ENCODE measurements around the gene EFNA3. TPM values are rescaled to one million over a fixed set of nuclear protein-coding genes. Genes with fewer than 3 reads are reported as not detected.

Gene EFNA3
- polyA plus RNA-seq, 4 donors, result 2.0 to 7.0 (median 5.4) TPM

- FAIRE-seq (no peak), DNase-seq (no peak)
- Histone ChIP-seq H3K27me3 (ENCODE audit: control insufficient read depth in 3 of 3, insufficient read depth in 3 of 3, low read length in 3 of 3) (peaks cover 0 to 4% (median 0%) of the 10 kb centered on the region in 3 donors), H3K27ac (ENCODE audit: low read depth in 1 of 3, low read length in 2 of 3) (peak overlapping the region in 1 of 3 donors; percentile 12), H3K9me3 (ENCODE audit: control insufficient read depth in 2 of 2, insufficient read depth in 1 of 2, low read depth in 1 of 2, low read length in 1 of 2) (no peaks in the 10 kb centered on the region), H3K4me3 (ENCODE audit: low read depth in 1 of 3, low read length in 3 of 3) (peak overlapping the region in 2 of 3 donors; percentile 10 to 88), H3K36me3 (ENCODE audit: control insufficient read depth in 3 of 3, insufficient read depth in 2 of 3, low read depth in 1 of 3, low read length in 3 of 3) (peaks cover 2 to 49% (median 2%) of the 10 kb centered on the region in 3 donors), H3K4me1 (ENCODE audit: control insufficient read depth in 3 of 3, insufficient read depth in 2 of 3, low read depth in 1 of 3, low read length in 2 of 3) (peaks cover 6 to 52% (median 7%) of the 10 kb centered on the region in 3 donors)
- WGBS, 3 donors, result 11 to 32% (median 31%) methylated on average over 17 to 29 of the region's 29 CpGs
Measured at GRCh38 chr1:155062151-155062686, 16.4 kb upstream of the EFNA3 start.

GRCh38 chr1:155062702-155063411 is 15.8 kb upstream of the EFNA3 start:
- WGBS, 3 donors, result 4 to 7% (median 6%) methylated on average over 40 to 46 of the region's 46 CpGs
- DNase-seq, result peak; percentile 79 to 89
- Histone ChIP-seq H3K36me3 (ENCODE audit: control insufficient read depth in 3 of 3, insufficient read depth in 2 of 3, low read depth in 1 of 3, low read length in 3 of 3) (peaks cover 0 to 48% (median 2%) of the 10 kb centered on the region in 3 donors), H3K4me1 (ENCODE audit: control insufficient read depth in 3 of 3, insufficient read depth in 2 of 3, low read depth in 1 of 3, low read length in 2 of 3) (peaks cover 6 to 56% (median 7%) of the 10 kb centered on the region in 3 donors), H3K27me3 (ENCODE audit: control insufficient read depth in 3 of 3, insufficient read depth in 3 of 3, low read length in 3 of 3) (peaks cover 0 to 4% (median 0%) of the 10 kb centered on the region in 3 donors), H3K27ac (ENCODE audit: low read depth in 1 of 3, low read length in 2 of 3) (peak overlapping the region; percentile 49 to 96 (median 77)), H3K4me3 (ENCODE audit: low read depth in 1 of 3, low read length in 3 of 3) (peak overlapping the region in 2 of 3 donors; percentile 78 to 88), H3K9me3 (ENCODE audit: control insufficient read depth in 2 of 2, insufficient read depth in 1 of 2, low read depth in 1 of 2, low read length in 1 of 2) (no peaks in the 10 kb centered on the region)
- FAIRE-seq, result no peak

- peaks cover 0 to 4% (median 0%) of the 10 kb centered on the region in 3 donors for H3K27me3 ChIP-seq (ENCODE audit: control insufficient read depth in 3 of 3, insufficient read depth in 3 of 3, low read length in 3 of 3)
- peak within 1 kb of the TSS; percentile 78 to 88 (median 84) for H3K4me3 ChIP-seq (ENCODE audit: low read depth in 1 of 3, low read length in 3 of 3)
- DNase-seq, result peak; percentile 95 to 96
- peaks cover 0 to 48% (median 2%) of the 10 kb centered on the region in 3 donors for H3K36me3 ChIP-seq (ENCODE audit: control insufficient read depth in 3 of 3, insufficient read depth in 2 of 3, low read depth in 1 of 3, low read length in 3 of 3)
- WGBS, 3 donors, result 0 to 1% (median 1%) methylated on average over 39 to 57 of the region's 57 CpGs
- H3K9me3 ChIP-seq (ENCODE audit: control insufficient read depth in 2 of 2, insufficient read depth in 1 of 2, low read depth in 1 of 2, low read length in 1 of 2), result no peaks in the 10 kb centered on the region
- FAIRE-seq, result no peak
- H3K4me1 ChIP-seq (ENCODE audit: control insufficient read depth in 3 of 3, insufficient read depth in 2 of 3, low read depth in 1 of 3, low read length in 2 of 3), result peaks cover 6 to 63% (median 7%) of the 10 kb centered on the region in 3 donors
- peak within 1 kb of the TSS; percentile 86 to 96 (median 92) for H3K27ac ChIP-seq (ENCODE audit: low read depth in 1 of 3, low read length in 2 of 3)
Measured at GRCh38 chr1:155063550-155064110, 15.0 kb upstream of the EFNA3 start, which contains the start of gene EFNA4. TSS of gene EFNA4 (plus strand) at chr1:155063740. CDS start at chr1:155063824, 84 bp downstream.

GRCh38 chr1:155064111-155064831 is 14.4 kb upstream of the EFNA3 start:
- H3K27me3 ChIP-seq (ENCODE audit: control insufficient read depth in 3 of 3, insufficient read depth in 3 of 3, low read length in 3 of 3), result peaks cover 0 to 4% (median 0%) of the 10 kb centered on the region in 3 donors
- peaks cover 6 to 69% (median 7%) of the 10 kb centered on the region in 3 donors for H3K4me1 ChIP-seq (ENCODE audit: control insufficient read depth in 3 of 3, insufficient read depth in 2 of 3, low read depth in 1 of 3, low read length in 2 of 3)
- peak overlapping the region; percentile 78 to 88 (median 84) for H3K4me3 ChIP-seq (ENCODE audit: low read depth in 1 of 3, low read length in 3 of 3)
- peak overlapping the region in 2 of 3 donors; percentile 45 to 96 for H3K27ac ChIP-seq (ENCODE audit: low read depth in 1 of 3, low read length in 2 of 3)
- no peak for FAIRE-seq
- peaks cover 0 to 51% (median 0%) of the 10 kb centered on the region in 3 donors for H3K36me3 ChIP-seq (ENCODE audit: control insufficient read depth in 3 of 3, insufficient read depth in 2 of 3, low read depth in 1 of 3, low read length in 3 of 3)
- WGBS, 3 donors, result 3 to 8% (median 4%) methylated on average over 9 to 14 of the region's 14 CpGs
- peak; percentile 29 to 69 for DNase-seq
- H3K9me3 ChIP-seq (ENCODE audit: control insufficient read depth in 2 of 2, insufficient read depth in 1 of 2, low read depth in 1 of 2, low read length in 1 of 2), result no peaks in the 10 kb centered on the region

DNA sequence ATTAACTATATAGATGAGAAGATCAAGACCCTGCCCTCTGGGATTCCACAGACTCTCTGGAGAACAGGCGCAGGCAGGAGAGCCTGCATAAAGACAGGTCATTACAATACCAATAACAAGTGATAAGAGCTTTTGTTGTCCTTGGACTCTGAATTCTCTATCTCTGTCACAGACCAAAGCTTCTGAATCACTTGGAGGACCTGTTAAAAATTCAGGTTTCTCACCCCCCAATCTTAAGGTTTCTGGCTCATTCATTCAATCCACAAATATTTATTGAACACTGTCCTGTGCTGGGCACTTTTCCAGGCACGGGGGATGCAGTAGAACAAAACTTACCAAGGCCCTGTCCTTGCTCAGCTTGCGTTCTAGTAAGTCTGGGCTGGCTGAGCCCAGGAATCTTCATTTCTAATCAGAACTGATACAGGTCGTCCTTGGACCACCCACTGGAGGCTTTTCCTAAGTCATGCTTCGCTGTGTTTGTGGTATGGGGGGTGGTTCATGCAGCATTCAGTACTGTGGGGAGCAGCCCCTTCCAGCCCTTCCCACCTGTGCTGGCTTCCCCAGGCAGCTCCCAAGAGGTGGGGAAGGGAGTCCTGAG is 13.7 kb upstream of the EFNA3 start:
- Histone ChIP-seq H3K4me1 (ENCODE audit: control insufficient read depth in 3 of 3, insufficient read depth in 2 of 3, low read depth in 1 of 3, low read length in 2 of 3) (peaks cover 6 to 76% (median 7%) of the 10 kb centered on the region in 3 donors), H3K27me3 (ENCODE audit: control insufficient read depth in 3 of 3, insufficient read depth in 3 of 3, low read length in 3 of 3) (peaks cover 0 to 4% (median 0%) of the 10 kb centered on the region in 3 donors), H3K9me3 (ENCODE audit: control insufficient read depth in 2 of 2, insufficient read depth in 1 of 2, low read depth in 1 of 2, low read length in 1 of 2) (no peaks in the 10 kb centered on the region), H3K4me3 (ENCODE audit: low read depth in 1 of 3, low read length in 3 of 3) (peak overlapping the region in 2 of 3 donors; percentile 78 to 88), H3K27ac (ENCODE audit: low read depth in 1 of 3, low read length in 2 of 3) (peak overlapping the region in 1 of 3 donors; percentile 96), H3K36me3 (ENCODE audit: control insufficient read depth in 3 of 3, insufficient read depth in 2 of 3, low read depth in 1 of 3, low read length in 3 of 3) (peaks cover 0 to 57% (median 0%) of the 10 kb centered on the region in 3 donors)
- FAIRE-seq, result no peak
- WGBS, 3 donors, result 43 to 63% (median 55%) methylated on average over 5 of the region's 5 CpGs
- DNase-seq, result peak; percentile 55 to 58

DNA sequence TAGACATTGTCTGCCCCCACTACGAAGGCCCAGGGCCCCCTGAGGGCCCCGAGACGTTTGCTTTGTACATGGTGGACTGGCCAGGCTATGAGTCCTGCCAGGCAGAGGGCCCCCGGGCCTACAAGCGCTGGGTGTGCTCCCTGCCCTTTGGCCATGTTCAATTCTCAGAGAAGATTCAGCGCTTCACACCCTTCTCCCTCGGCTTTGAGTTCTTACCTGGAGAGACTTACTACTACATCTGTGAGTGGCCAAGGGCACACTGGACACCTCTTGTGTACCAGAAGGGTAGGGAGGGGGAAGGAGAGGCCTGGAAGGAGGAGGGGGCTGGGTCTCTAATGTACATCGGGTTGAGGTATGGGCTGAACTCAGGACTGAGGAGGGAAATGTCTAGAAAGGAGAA is 11.9 kb upstream of the EFNA3 start:
- DNase-seq (peak; percentile 23 to 52), FAIRE-seq (no peak)
- WGBS, 3 donors, result 44 to 67% (median 51%) methylated on average over 8 of the region's 8 CpGs
- Histone ChIP-seq H3K36me3 (ENCODE audit: control insufficient read depth in 3 of 3, insufficient read depth in 2 of 3, low read depth in 1 of 3, low read length in 3 of 3) (peaks cover 0 to 46% (median 0%) of the 10 kb centered on the region in 3 donors), H3K4me1 (ENCODE audit: control insufficient read depth in 3 of 3, insufficient read depth in 2 of 3, low read depth in 1 of 3, low read length in 2 of 3) (peaks cover 6 to 84% (median 7%) of the 10 kb centered on the region in 3 donors), H3K4me3 (ENCODE audit: low read depth in 1 of 3, low read length in 3 of 3) (no peak overlapping the region), H3K27ac (ENCODE audit: low read depth in 1 of 3, low read length in 2 of 3) (peak overlapping the region in 1 of 3 donors; percentile 41), H3K9me3 (ENCODE audit: control insufficient read depth in 2 of 2, insufficient read depth in 1 of 2, low read depth in 1 of 2, low read length in 1 of 2) (no peaks in the 10 kb centered on the region), H3K27me3 (ENCODE audit: control insufficient read depth in 3 of 3, insufficient read depth in 3 of 3, low read length in 3 of 3) (peaks cover 0 to 6% (median 0%) of the 10 kb centered on the region in 3 donors)

- WGBS, 3 donors, result 89 to 94% (median 94%) methylated on average over 2 to 3 of the region's 3 CpGs
- DNase-seq (no peak), FAIRE-seq (no peak)
- H3K27ac ChIP-seq (ENCODE audit: low read depth in 1 of 3, low read length in 2 of 3), result no peak overlapping the region
- H3K4me3 ChIP-seq (ENCODE audit: low read depth in 1 of 3, low read length in 3 of 3), result no peak overlapping the region
- peaks cover 0 to 70% (median 3%) of the 10 kb centered on the region in 3 donors for H3K4me1 ChIP-seq (ENCODE audit: control insufficient read depth in 3 of 3, insufficient read depth in 2 of 3, low read depth in 1 of 3, low read length in 2 of 3)
- peaks cover 0 to 46% (median 0%) of the 10 kb centered on the region in 3 donors for H3K36me3 ChIP-seq (ENCODE audit: control insufficient read depth in 3 of 3, insufficient read depth in 2 of 3, low read depth in 1 of 3, low read length in 3 of 3)
- peaks cover 0 to 13% (median 0%) of the 10 kb centered on the region in 3 donors for H3K27me3 ChIP-seq (ENCODE audit: control insufficient read depth in 3 of 3, insufficient read depth in 3 of 3, low read length in 3 of 3)
- no peaks in the 10 kb centered on the region for H3K9me3 ChIP-seq (ENCODE audit: control insufficient read depth in 2 of 2, insufficient read depth in 1 of 2, low read depth in 1 of 2, low read length in 1 of 2)
Measured at GRCh38 chr1:155068599-155068998, 10.0 kb upstream of the EFNA3 start.

Measured in small intestine (tissue), 7 donors.